Measurements from ENCODE around the gene HOGA1. TPM values are rescaled to one million over a fixed set of nuclear protein-coding genes. Genes with fewer than 3 reads are reported as not detected.
"Not testable (repeated sequence)": the region's sequence is repeated elsewhere in the genome, so short reads cannot be mapped to it uniquely, and the experiment has no call there.

HOGA1 gene
- total RNA-seq, 1 donor = 1.4 TPM

DNA sequence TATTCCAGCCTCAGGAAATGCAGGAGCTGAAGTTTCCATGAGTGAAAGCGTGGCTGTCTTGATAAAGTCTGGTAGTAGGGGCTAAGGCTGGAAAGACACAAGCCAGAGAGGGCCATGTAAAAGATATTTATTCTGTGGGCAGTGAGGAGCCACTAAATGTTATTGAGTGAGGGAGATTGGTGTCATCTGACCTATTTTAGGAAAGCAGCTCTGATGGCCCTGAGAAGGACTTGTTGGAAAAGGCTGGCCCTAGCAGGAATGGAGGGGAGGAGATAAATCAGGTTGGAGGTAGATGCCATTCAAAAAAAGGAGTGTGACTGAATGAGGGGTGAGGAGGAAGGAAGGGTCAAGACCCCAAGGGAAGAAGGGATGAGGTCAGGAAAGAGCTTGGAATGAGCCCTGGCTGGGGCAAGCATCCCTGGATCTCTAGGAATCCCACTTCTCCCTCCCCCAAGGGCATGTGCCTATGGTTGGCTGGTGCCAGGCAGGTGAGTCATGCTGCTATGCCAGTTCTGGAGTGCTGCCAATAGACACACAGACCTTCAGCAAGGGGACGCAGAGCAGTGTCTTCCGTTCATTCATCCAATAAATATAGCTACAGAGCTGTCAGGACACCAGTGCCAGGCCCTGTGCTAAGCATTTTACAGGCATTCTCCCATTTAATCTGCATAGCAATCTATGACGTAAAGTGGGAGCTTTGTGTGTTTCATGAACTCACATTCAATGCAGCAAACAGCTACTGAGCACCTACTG is 9.6 kb upstream of the HOGA1 start:
- Histone ChIP-seq H3K4me3 (ENCODE audit: insufficient read depth, low read length) (no peak overlapping the region), H3K79me2 (ENCODE audit: insufficient read depth, low read length) (no peaks in the 10 kb centered on the region), H3K4me2 (ENCODE audit: insufficient read depth, low read length) (peak overlapping the region; percentile 2), H2AFZ (ENCODE audit: low read length) (no peak overlapping the region), H3K9me3 (ENCODE audit: low read depth, low read length) (no peaks in the 10 kb centered on the region), H3K27me3 (ENCODE audit: insufficient read depth, low read length) (no peaks in the 10 kb centered on the region), H3K4me1 (ENCODE audit: insufficient read depth, low read length) (peaks cover 20% of the 10 kb centered on the region), H3K27ac (ENCODE audit: low read depth, low read length) (peak overlapping the region; percentile 35), H3K36me3 (ENCODE audit: insufficient read depth, low read length) (peaks cover 5% of the 10 kb centered on the region), H4K20me1 (ENCODE audit: insufficient read depth, low read length) (no peaks in the 10 kb centered on the region)
- TF ChIP-seq CTCF (IDR thresholded peaks at IDR 0.05; ENCODE audit: extremely low read depth, low read depth, low read length) = no peak
- DNase-seq (ENCODE audit: insufficient read length, low spot score, missing footprints) = peak; percentile 97

- no peaks in the 10 kb centered on the region for H3K79me2 ChIP-seq (ENCODE audit: insufficient read depth, low read length)
- no peaks in the 10 kb centered on the region for H3K9me3 ChIP-seq (ENCODE audit: low read depth, low read length)
- no peaks in the 10 kb centered on the region for H3K27me3 ChIP-seq (ENCODE audit: insufficient read depth, low read length)
- TF ChIP-seq CTCF (IDR thresholded peaks at IDR 0.05; ENCODE audit: extremely low read depth, low read depth, low read length) = no peak
- no peak overlapping the region for H2AFZ ChIP-seq (ENCODE audit: low read length)
- peak overlapping the region; percentile 35 for H3K27ac ChIP-seq (ENCODE audit: low read depth, low read length)
- peak overlapping the region; percentile 2 for H3K4me2 ChIP-seq (ENCODE audit: insufficient read depth, low read length)
- no peak overlapping the region for H3K4me3 ChIP-seq (ENCODE audit: insufficient read depth, low read length)
- H3K4me1 ChIP-seq (ENCODE audit: insufficient read depth, low read length) = peaks cover 20% of the 10 kb centered on the region
- no peak for DNase-seq (ENCODE audit: insufficient read length, low spot score, missing footprints)
- no peaks in the 10 kb centered on the region for H4K20me1 ChIP-seq (ENCODE audit: insufficient read depth, low read length)
- peaks cover 3% of the 10 kb centered on the region for H3K36me3 ChIP-seq (ENCODE audit: insufficient read depth, low read length)
Observed at GRCh38 chr10:97575127-97575668, 9.0 kb upstream of the HOGA1 start.

GRCh38 chr10:97576487-97576886 is 7.7 kb upstream of the HOGA1 start:
- H3K4me1 ChIP-seq (ENCODE audit: insufficient read depth, low read length) = peaks cover 20% of the 10 kb centered on the region
- H2AFZ ChIP-seq (ENCODE audit: low read length); DNase-seq (ENCODE audit: insufficient read length, low spot score, missing footprints); H3K36me3 ChIP-seq (ENCODE audit: insufficient read depth, low read length); H3K4me3 ChIP-seq (ENCODE audit: insufficient read depth, low read length); H3K9me3 ChIP-seq (ENCODE audit: low read depth, low read length); H3K4me2 ChIP-seq (ENCODE audit: insufficient read depth, low read length); H3K79me2 ChIP-seq (ENCODE audit: insufficient read depth, low read length); H4K20me1 ChIP-seq (ENCODE audit: insufficient read depth, low read length); H3K27ac ChIP-seq (ENCODE audit: low read depth, low read length); H3K27me3 ChIP-seq (ENCODE audit: insufficient read depth, low read length): not testable (repeated sequence)

- Histone ChIP-seq H3K4me3 (ENCODE audit: insufficient read depth, low read length) (no peak overlapping the region), H4K20me1 (ENCODE audit: insufficient read depth, low read length) (no peaks in the 10 kb centered on the region), H3K27me3 (ENCODE audit: insufficient read depth, low read length) (no peaks in the 10 kb centered on the region), H3K36me3 (ENCODE audit: insufficient read depth, low read length) (no peaks in the 10 kb centered on the region), H3K4me2 (ENCODE audit: insufficient read depth, low read length) (no peak overlapping the region), H3K9me3 (ENCODE audit: low read depth, low read length) (no peaks in the 10 kb centered on the region), H3K4me1 (ENCODE audit: insufficient read depth, low read length) (peaks cover 16% of the 10 kb centered on the region), H3K79me2 (ENCODE audit: insufficient read depth, low read length) (no peaks in the 10 kb centered on the region), H3K27ac (ENCODE audit: low read depth, low read length) (no peak overlapping the region), H2AFZ (ENCODE audit: low read length) (no peak overlapping the region)
- no peak for DNase-seq (ENCODE audit: insufficient read length, low spot score, missing footprints)
- no peak for TF ChIP-seq CTCF (IDR thresholded peaks at IDR 0.05; ENCODE audit: extremely low read depth, low read depth, low read length)
Observed at GRCh38 chr10:97577701-97578100, 6.5 kb upstream of the HOGA1 start.

Data from osteoblast (primary cell).